Measurements from ENCODE around the gene PLPP4. TPM values are rescaled to one million over a fixed set of nuclear protein-coding genes. Genes with fewer than 3 reads are reported as not detected.

The PLPP4 gene
- total RNA-seq, 2 experiments from 2014 or later = not detected

GRCh38 chr10:120632942-120633341, 175.9 kb downstream of the PLPP4 start:
- Mint-ChIP-seq H3K4me3 (no peak overlapping the region), H3K36me3 (ENCODE audit: low read depth) (no peaks in the 10 kb centered on the region), H3K27me3 (peaks cover 8% of the 10 kb centered on the region), H3K27ac (no peak overlapping the region), H3K4me1 (ENCODE audit: low read depth) (no peaks in the 10 kb centered on the region), H3K9me3 (peaks cover 3% of the 10 kb centered on the region)
- Histone ChIP-seq H3K27me3 (ENCODE audit: control insufficient read depth in 1 of 2, insufficient read depth in 2 of 2, low read length in 2 of 2) (peaks cover 0 to 2% of the 10 kb centered on the region in 2 experiments), H3K4me1 (ENCODE audit: insufficient read depth, low read length) (no peaks in the 10 kb centered on the region), H3K36me3 (ENCODE audit: insufficient read depth, low read length) (no peaks in the 10 kb centered on the region), H3K27ac (ENCODE audit: low read depth in 1 of 2, low read length in 2 of 2) (no peak overlapping the region), H3K4me3 (ENCODE audit: low read length) (no peak overlapping the region), H3K9me3 (ENCODE audit: control insufficient read depth in 1 of 2, insufficient read depth in 1 of 2, low read length in 2 of 2) (peaks cover 0 to 4% of the 10 kb centered on the region in 2 experiments)
- DNase-seq (no peak), ATAC-seq (ENCODE audit: poor library complexity) (no peak)
- intact Hi-C loops (cut with DNase I, micrococcal nuclease) = no loop called here
- POLR2A ChIA-PET = no interaction called here
- CTCF ChIA-PET = no interaction called here
- TF ChIP-seq CTCF (IDR thresholded peaks at IDR 0.05) = no peak

- CTCF ChIA-PET = no interaction called here
- no peaks in the 10 kb centered on the region for H3K36me3 ChIP-seq (ENCODE audit: insufficient read depth, low read length)
- H3K4me1 ChIP-seq (ENCODE audit: insufficient read depth, low read length) = no peaks in the 10 kb centered on the region
- H3K27me3 ChIP-seq (ENCODE audit: control insufficient read depth in 1 of 2, insufficient read depth in 2 of 2, low read length in 2 of 2) = no peaks in the 10 kb centered on the region
- no peak for DNase-seq
- H3K4me1 Mint-ChIP-seq (ENCODE audit: low read depth) = no peaks in the 10 kb centered on the region
- TF ChIP-seq CTCF (IDR thresholded peaks at IDR 0.05) = no peak
- H3K36me3 Mint-ChIP-seq (ENCODE audit: low read depth) = no peaks in the 10 kb centered on the region
- peaks cover 8% of the 10 kb centered on the region for H3K27me3 Mint-ChIP-seq
- H3K4me3 ChIP-seq (ENCODE audit: low read length) = no peak overlapping the region
- no peaks in the 10 kb centered on the region for H3K9me3 ChIP-seq (ENCODE audit: control insufficient read depth in 1 of 2, insufficient read depth in 1 of 2, low read length in 2 of 2)
- H3K27ac ChIP-seq (ENCODE audit: low read depth in 1 of 2, low read length in 2 of 2) = no peak overlapping the region
- POLR2A ChIA-PET = no interaction called here
- intact Hi-C loops (cut with DNase I, micrococcal nuclease) = no loop called here
- peaks cover 1% of the 10 kb centered on the region for H3K9me3 Mint-ChIP-seq
- H3K4me3 Mint-ChIP-seq = no peak overlapping the region
- no peak overlapping the region for H3K27ac Mint-ChIP-seq
- ATAC-seq (ENCODE audit: poor library complexity) = no peak
These were observed 177.6 kb downstream of the PLPP4 start for GRCh38 chr10:120634659-120635058.

All from CD4-positive, alpha-beta T cell (primary cell).